A549 (cell line): ENCODE measurements around the gene CLEC1A. TPM values are rescaled to one million over a fixed set of nuclear protein-coding genes. Genes with fewer than 3 reads are reported as not detected.
A peak's percentile ranks its signal among the peaks of the same experiment; 100 is the strongest.

Experiments
- ATAC-seq, 2 experiments: fragments of 200-7000 bp in 1 of 2; fragments of >200 bp in 1 of 2; cut with Nextera tagmentation in 1 of 2; cut with Tn5 transposase in 1 of 2; 3 replicates each; pipeline versions ENCODE4 v1.8.0 to v1.9.1; 2018 to 2020; ENCODE audit warnings: mild to moderate bottlenecking in 1 of 2, moderate library complexity in 1 of 2
- CTCF ChIA-PET: fragments of 300-600 bp; sonication (Branson Sonifier 250); formaldehyde crosslinking; extraction: SDS; loops from one replicate; lab custom pipeline; 2021; ENCODE audit warnings: antibody characterized with exemption, inconsistent platforms; lab: Yijun Ruan, JAX
- POLR2A ChIA-PET: fragments of 350-600 bp; formaldehyde crosslinking; extraction: SDS; loops from one replicate; lab custom pipeline; 2021; ENCODE audit warnings: antibody characterized with exemption, inconsistent platforms; lab: Yijun Ruan, JAX
- DNase-seq, 2 experiments: peaks; one replicate each; pipeline versions ENCODE4 v3.0.0 to v3.0.0-alpha.2; 2011 to 2016; ENCODE audit warnings: low read depth in 1 of 2, low spot score in 1 of 2
- FAIRE-seq: peaks from 2 replicates; lab custom pipeline; 2011; peaks lifted over from hg19 to GRCh38; lab: Jason Lieb, UNC
- H3K27ac ChIP-seq, 2 experiments: fragments of >200 bp; sonication (Bioruptor Twin); formaldehyde crosslinking; 3 replicates each; pipeline ENCODE4 v1.5.1; 2016 to 2017
- H3K4me1 ChIP-seq: fragments of >200 bp; sonication (Bioruptor Twin); formaldehyde crosslinking; 3 replicates; pipeline ENCODE4 v1.6.1; 2016
- H3K4me2 ChIP-seq: fragments of >200 bp; sonication (Bioruptor Twin); formaldehyde crosslinking; 3 replicates; pipeline ENCODE4 v1.6.1; 2016
- H3K4me3 ChIP-seq: fragments of >200 bp; sonication (Bioruptor Twin); formaldehyde crosslinking; 3 replicates; pipeline ENCODE4 v1.5.1; 2016
- H3K9me3 ChIP-seq: fragments of >200 bp; sonication (Bioruptor Twin); formaldehyde crosslinking; 3 replicates; pipeline ENCODE4 v1.6.1; 2016
- ATOH8 ChIP-seq: fragments of 250-450 bp; sonication (Bioruptor Pico); IDR thresholded peaks from 2 replicates; pipeline ENCODE4 v1.5.0; 2020; ENCODE audit warnings: low read depth, mild to moderate bottlenecking, moderate library complexity
- CHD4 ChIP-seq: fragments of 200-600 bp; sonication (generic); IDR thresholded peaks from 2 replicates; pipeline ENCODE4 v1.6.1; 2016; ENCODE audit warnings: antibody characterized with exemption, mild to moderate bottlenecking, borderline replicate concordance
- CTCF ChIP-seq: fragments of >200 bp; sonication (Bioruptor Twin); formaldehyde crosslinking; IDR thresholded peaks from 3 replicates; pipeline ENCODE4 v1.5.1; 2016
- EHMT2 ChIP-seq: fragments of 200-600 bp; sonication (generic); IDR thresholded peaks from 2 replicates; pipeline ENCODE4 v1.6.1; 2016; ENCODE audit warnings: antibody characterized with exemption, low read depth, mild to moderate bottlenecking, moderate library complexity
- ESRRA ChIP-seq: fragments of 150-350 bp; IDR thresholded peaks from 2 replicates; pipeline ENCODE4 v1.6.1; 2014; ENCODE audit warnings: mild to moderate bottlenecking, low read length, borderline replicate concordance
- FOXS1 ChIP-seq: fragments of 250-450 bp; sonication (Bioruptor Pico); IDR thresholded peaks from 2 replicates; pipeline ENCODE4 v1.5.0; 2020; ENCODE audit warnings: mild to moderate bottlenecking, moderate library complexity
- GATA3 ChIP-seq: IDR thresholded peaks from 2 replicates; pipeline ENCODE4 v1.6.1; 2012; ENCODE audit warnings: borderline replicate concordance
- HDAC2 ChIP-seq: fragments of 200-600 bp; sonication (generic); IDR thresholded peaks from 2 replicates; pipeline ENCODE4 v1.6.1; 2016
- HES2 ChIP-seq: fragments of >200 bp; sonication (Bioruptor Twin); formaldehyde crosslinking; IDR thresholded peaks from 2 replicates; pipeline ENCODE4 v1.6.1; 2016
- HEYL ChIP-seq: fragments of 250-450 bp; sonication (Bioruptor Pico); IDR thresholded peaks from 2 replicates; pipeline ENCODE4 v1.8.0; 2021; ENCODE audit warnings: mild to moderate bottlenecking, moderate library complexity
- JUN ChIP-seq, 2 experiments: fragments of >200 bp; sonication (Bioruptor Twin); formaldehyde crosslinking; IDR thresholded peaks; 2 replicates in 1 of 2; 3 replicates in 1 of 2; pipeline ENCODE4 v1.6.1; 2016 to 2017
- MAFK ChIP-seq: fragments of 450-650 bp; IDR thresholded peaks from 2 replicates; pipeline ENCODE4 v1.6.1; 2014; ENCODE audit not compliant: partially characterized antibody
- MAZ ChIP-seq: fragments of 150-350 bp; IDR thresholded peaks from 2 replicates; pipeline ENCODE4 v1.6.1; 2014; ENCODE audit warnings: antibody characterized with exemption, low read depth, low read length, borderline replicate concordance
- PBX3 ChIP-seq: IDR thresholded peaks from 2 replicates; pipeline ENCODE4 v1.6.1; 2012
- PHF8 ChIP-seq: fragments of 200-600 bp; sonication (generic); IDR thresholded peaks from 2 replicates; pipeline ENCODE4 v1.6.1; 2016; ENCODE audit warnings: low read depth, mild to moderate bottlenecking, antibody characterized with exemption, moderate library complexity, borderline replicate concordance
- POLR2AphosphoS2 ChIP-seq: conservative IDR thresholded peaks from 2 replicates; pipeline ENCODE4 v1.6.1; 2012; ENCODE audit warnings: low read length, improper control_type of control experiment, inconsistent platforms
- RAD21 ChIP-seq, 2 experiments: fragments of >200 bp in 1 of 2; sonication (Bioruptor Twin) in 1 of 2; formaldehyde crosslinking in 1 of 2; IDR thresholded peaks in 1 of 2; conservative IDR thresholded peaks in 1 of 2; 2 replicates in 1 of 2; 3 replicates in 1 of 2; pipeline ENCODE4 v1.6.1; 2012 to 2018; ENCODE audit warnings: inconsistent platforms in 1 of 2
- RARB ChIP-seq: fragments of 250-450 bp; sonication (Bioruptor Pico); IDR thresholded peaks from 2 replicates; pipeline ENCODE4 v1.8.0; 2021; ENCODE audit warnings: mild to moderate bottlenecking, moderate library complexity
- REST ChIP-seq: fragments of 200-600 bp; sonication (generic); IDR thresholded peaks from 2 replicates; pipeline ENCODE4 v1.6.1; 2016; ENCODE audit warnings: antibody characterized with exemption, mild to moderate bottlenecking, moderate library complexity
- SMC3 ChIP-seq: fragments of >200 bp; sonication (Bioruptor Twin); formaldehyde crosslinking; IDR thresholded peaks from 3 replicates; pipeline ENCODE4 v1.6.1; 2018; ENCODE audit warnings: inconsistent platforms
- TFCP2L1 ChIP-seq: fragments of 250-450 bp; sonication (Bioruptor Pico); IDR thresholded peaks from 2 replicates; pipeline ENCODE4 v1.5.0; 2021; ENCODE audit warnings: mild to moderate bottlenecking
- ZNF302 ChIP-seq: fragments of 250-450 bp; sonication (Bioruptor Pico); IDR thresholded peaks from 2 replicates; pipeline ENCODE4 v1.9.0; 2021; ENCODE audit warnings: inconsistent platforms, mild to moderate bottlenecking, moderate library complexity
- WGBS: methylation state at CpG from one replicate; pipeline ENCODE4 v1.1.6; 2017; ENCODE audit errors: missing lambda C conversion rate; 5-methylcytosine and 5-hydroxymethylcytosine counted together
- polyA plus RNA-seq, 4 experiments: library from polyadenylated mRNA; depleted of rRNA in 3 of 4; stranded (reverse); fragments of >200 nt; fragmentation: RNase III in 1 of 4; extraction: RNeasy Plus Mini Kit Qiagen cat#74134 plus additional on column Dnase treatment in 1 of 4; gene quantifications; 2 replicates in 3 of 4; 3 replicates in 1 of 4; pipeline ENCODE4 v1.2.3, GENCODE V29; 2011 to 2017

The CLEC1A gene
- polyA plus RNA-seq, 2 of the 4 experiments (the other 2 are of a cell fraction) = 0.06 TPM; not detected in 1

- FAIRE-seq (no peak), DNase-seq (no peak), ATAC-seq (no peak)
- H3K4me1 ChIP-seq = no peaks in the 10 kb centered on the region
- no peak overlapping the region for H3K4me2 ChIP-seq
- no peaks in the 10 kb centered on the region; the same call in 2 of the 3 replicates for H3K9me3 ChIP-seq
- H3K4me3 ChIP-seq = no peak overlapping the region
- H3K27ac ChIP-seq = no peak overlapping the region
- TF ChIP-seq HDAC2 (no peak), RARB (CRISPR knock-in tag) (no peak), HEYL (CRISPR knock-in tag) (no peak), PBX3 (no peak), CHD4 (no peak), MAFK (no peak), POLR2AphosphoS2 (no peak), ZNF302 (no peak), CTCF (no peak), REST (no peak), ESRRA (no peak), MAZ (no peak), TFCP2L1 (CRISPR knock-in tag) (no peak), SMC3 (no peak), FOXS1 (CRISPR knock-in tag) (no peak)
- TF ChIP-seq, all 56 proteins: peak for 0
- 50% methylated on average over 2 of the region's 2 CpGs for WGBS
- ChIA-PET POLR2A (interaction anchor here (0.5 kb wide), 1 partner anchor 93 kb away, joined by 4 read pairs; no protein-coding TSS in a partner anchor), CTCF (interaction anchor here (0.7 to 2.4 kb wide), 5 partner anchors 12 to 352 kb away, joined by 3 to 7 read pairs (median 6); partner anchors contain the start of gene CLEC12B)
Measured at GRCh38 chr12:10102322-10102721, 3.5 kb upstream of the CLEC1A start.

- no peak overlapping the region for H3K4me2 ChIP-seq
- no peak overlapping the region for H3K27ac ChIP-seq
- no peaks in the 10 kb centered on the region for H3K4me1 ChIP-seq
- H3K4me3 ChIP-seq = no peak overlapping the region
- DNase-seq = no peak
- FAIRE-seq = no peak
- POLR2A ChIA-PET = no interaction called here
- 25% methylated on average over 1 of the region's 1 CpG for WGBS
- H3K9me3 ChIP-seq = no peaks in the 10 kb centered on the region; the same call in 2 of the 3 replicates
- CTCF ChIA-PET = interaction anchor here (0.7 to 2.4 kb wide), 5 partner anchors 11 to 351 kb away, joined by 3 to 7 read pairs (median 6); partner anchors contain the start of gene CLEC12B
- ATAC-seq = peak in 1 of 2 experiments; percentile 27; a peak in 3 of 6 replicates
- TF ChIP-seq ESRRA = no peak
- TF ChIP-seq EHMT2 = no peak
- TF ChIP-seq GATA3 = no peak
- TF ChIP-seq ZNF302 = no peak
- no peak for TF ChIP-seq RAD21 (conservative IDR thresholded peaks at IDR 0.05 in 1 of 2, IDR thresholded peaks at IDR 0.05 in 1 of 2)
- no peak for TF ChIP-seq JUN (IDR thresholded peaks at IDR 0.05)
- no peak for TF ChIP-seq REST
- TF ChIP-seq PHF8 = no peak
- TF ChIP-seq ATOH8 (CRISPR knock-in tag) = no peak
- no peak for TF ChIP-seq HES2
Measured at GRCh38 chr12:10101648-10102220, 2.9 kb upstream of the CLEC1A start.
